NOMO-1 treated with dmso at 0.1 percent for 144 hours (cell line): ENCODE measurements around the gene DDX41.
A peak's percentile ranks its signal among the peaks of the same experiment; 100 is the strongest.

Source experiments
- DNase-seq: peaks from one replicate; lab custom pipeline; 2025; ENCODE audit not compliant: unreplicated experiment; lab: John Stamatoyannopoulos, UW

The DDX41 gene

DNA sequence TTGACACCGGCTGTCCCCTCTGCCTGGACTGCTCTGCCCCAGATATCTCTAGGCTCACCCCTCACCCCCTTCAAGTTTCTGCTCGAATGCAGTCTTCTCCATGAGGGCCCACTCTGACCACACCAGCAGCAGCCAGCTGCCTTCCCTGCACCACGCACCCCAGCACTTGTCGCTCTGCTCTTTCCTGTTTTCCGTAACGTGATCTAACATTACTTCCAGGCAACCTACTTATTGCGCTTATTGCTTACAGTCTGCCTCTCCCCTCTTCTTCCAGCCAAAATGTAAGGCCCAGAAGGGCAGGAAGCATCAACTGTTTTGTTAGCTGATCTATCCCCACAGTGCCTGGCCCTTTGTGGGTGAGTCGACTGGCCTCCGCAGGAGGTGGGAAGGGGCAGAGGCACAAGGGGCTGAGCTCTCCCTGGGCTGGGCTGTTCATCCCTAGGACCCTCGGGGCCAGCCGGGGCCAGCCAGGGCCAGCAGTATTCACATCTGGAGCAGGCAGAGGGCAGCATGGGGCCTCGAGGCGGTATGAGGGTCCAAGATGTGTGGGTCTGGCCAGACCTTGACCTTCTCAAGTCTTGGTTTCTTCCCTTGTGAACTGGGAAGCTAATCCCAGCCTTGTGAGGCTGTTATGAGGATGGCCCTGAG lies 31.7 kb downstream of the DDX41 start:
- no peak for DNase-seq

DNA sequence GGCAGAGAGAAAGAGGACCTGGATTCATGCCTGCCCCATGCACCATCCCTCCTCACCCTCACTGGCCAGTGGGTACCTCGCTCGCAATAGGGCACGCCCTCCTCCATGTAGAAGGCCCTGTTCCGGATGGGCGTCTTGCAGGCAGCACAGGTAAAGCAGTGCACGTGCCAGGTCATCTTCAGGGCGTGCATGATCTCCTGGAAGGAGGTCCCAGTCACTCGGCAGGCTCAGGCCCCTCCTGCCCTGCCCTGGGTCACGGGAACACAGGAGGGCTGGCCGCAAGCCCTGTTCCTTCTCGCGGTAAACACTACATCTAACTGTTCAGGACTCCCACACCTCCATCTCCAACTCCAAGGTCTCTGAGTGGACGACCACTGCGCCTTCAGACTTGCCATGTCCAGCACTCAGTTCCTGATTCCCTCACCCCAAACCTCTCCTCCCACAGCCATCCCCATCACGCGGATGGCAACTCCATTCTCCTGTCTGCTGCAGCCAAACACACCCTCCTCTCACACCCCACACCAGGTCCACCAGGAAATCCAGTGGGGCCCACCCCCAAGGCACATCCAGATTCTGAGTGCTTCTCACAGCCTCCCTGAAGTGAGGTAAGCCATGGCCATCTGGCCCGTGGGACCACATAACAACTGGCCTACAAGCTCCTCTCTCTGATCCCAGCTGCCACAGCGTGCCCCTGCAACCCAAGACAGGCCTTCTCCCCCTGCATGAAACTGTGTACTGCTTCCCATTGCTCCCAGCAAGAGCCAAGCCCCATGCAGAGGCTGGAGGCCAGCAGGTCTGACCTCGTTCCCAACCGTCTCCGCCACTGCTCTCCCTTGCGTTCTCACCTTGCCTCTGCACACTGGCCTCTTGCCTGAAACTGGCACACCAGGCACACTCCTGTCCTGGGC lies 32.5 kb downstream of the DDX41 start:
- no peak for DNase-seq

DNA sequence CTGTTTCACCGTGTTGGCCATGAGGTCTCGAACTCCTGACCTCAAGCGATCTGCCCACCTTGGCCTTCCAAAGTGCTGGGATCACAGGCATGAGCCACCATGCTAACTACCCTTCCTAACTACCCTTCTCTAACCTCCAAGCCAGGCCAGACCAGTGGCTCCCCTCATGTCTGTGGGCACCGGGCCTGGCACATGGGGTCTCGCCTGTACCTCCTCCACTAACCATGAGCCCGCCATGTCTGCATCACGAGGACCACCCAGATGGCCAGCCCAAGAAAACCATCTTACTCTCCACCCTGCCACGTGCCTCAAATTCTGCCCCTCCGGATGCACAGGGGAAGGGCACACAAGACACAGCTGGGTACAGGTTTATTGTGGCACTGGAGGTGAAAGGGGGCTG lies 33.7 kb downstream of the DDX41 start:
- no peak for DNase-seq

DNA sequence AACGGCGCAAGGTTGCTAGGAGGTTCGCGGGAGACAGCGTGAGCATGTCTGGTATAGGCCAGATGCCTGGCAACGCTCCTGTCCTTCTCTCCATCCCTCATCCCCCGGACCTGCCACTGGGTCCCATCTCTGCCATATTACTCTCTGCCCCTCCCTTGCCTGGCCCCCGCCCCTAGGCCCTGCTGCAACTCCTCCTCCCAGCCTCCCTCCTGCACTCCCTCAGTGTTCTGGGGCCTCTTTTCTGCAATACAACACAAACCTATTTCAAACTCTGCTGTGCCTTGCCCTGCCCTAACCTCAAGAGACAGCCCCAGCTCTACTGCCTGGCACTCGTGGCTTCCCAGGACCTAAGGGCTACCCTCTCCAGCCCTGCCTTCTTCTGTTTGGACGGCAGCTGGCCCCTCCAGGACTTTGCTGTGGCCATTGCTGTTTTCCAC lies 34.4 kb downstream of the DDX41 start:
- DNase-seq = no peak

DNA sequence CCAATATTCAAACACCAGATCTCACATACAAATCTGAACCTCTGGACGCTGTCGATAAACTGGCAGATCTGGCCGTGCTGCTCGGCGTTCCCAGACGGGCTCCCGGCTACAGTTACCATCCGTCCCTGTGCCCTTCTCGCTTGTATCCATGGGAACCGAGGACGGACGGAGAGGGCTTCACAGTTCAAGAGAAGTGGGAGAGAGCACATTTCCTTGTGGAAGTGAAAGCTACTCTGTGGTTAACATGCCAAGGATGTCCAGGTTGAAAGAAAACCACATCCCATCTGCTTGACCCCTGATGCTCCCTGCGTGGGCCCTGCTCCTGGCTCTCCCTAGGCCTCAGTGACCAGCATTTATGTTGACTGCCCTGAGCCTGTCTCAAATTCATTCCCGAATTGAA lies 37.0 kb downstream of the DDX41 start:
- no peak for DNase-seq

DNA sequence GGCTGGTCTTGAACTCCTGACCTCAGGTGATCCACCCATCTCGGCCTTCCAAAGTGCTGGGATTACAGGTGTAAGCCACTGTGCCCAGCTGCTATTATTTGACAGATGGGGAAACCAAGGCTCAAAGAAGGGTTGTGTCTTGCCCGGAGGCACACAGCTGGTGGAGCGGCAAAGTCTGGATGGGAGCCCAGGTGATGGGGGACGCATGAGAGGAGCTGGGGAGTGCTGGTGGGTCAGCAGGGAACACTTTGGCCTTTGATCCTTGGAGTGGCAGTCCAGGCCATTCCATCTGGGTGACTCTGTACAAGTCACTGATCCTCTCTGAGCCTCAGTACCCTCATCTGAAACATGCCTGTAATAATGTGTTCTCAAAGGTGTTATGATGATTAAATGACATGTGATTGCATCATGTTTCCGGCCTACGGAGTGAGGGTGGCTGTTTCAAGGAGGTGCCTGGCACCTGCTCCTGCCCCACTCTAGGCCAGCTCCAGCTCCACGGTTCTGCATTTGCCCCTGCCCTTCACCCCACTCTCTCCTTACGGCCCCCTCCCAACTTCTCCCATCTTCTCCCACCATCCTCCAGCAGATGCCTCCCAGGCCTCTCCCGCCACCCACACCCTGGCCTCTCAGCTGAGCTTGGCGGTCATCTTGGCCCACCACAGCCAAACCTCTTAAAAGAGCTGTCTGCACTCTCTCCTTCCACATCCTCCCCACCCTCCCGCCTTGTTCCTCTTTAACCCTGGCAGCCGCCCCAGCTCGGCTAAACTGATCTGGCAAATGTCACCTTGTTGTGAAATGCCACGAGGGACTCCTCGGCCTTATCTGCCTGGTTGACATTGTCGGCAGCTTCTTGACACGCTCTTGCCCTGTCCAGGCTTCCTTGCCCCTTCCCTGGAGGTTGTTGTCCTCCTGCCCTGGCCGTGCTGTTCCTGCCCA lies 37.8 kb downstream of the DDX41 start:
- peak; percentile 88 for DNase-seq

DNA sequence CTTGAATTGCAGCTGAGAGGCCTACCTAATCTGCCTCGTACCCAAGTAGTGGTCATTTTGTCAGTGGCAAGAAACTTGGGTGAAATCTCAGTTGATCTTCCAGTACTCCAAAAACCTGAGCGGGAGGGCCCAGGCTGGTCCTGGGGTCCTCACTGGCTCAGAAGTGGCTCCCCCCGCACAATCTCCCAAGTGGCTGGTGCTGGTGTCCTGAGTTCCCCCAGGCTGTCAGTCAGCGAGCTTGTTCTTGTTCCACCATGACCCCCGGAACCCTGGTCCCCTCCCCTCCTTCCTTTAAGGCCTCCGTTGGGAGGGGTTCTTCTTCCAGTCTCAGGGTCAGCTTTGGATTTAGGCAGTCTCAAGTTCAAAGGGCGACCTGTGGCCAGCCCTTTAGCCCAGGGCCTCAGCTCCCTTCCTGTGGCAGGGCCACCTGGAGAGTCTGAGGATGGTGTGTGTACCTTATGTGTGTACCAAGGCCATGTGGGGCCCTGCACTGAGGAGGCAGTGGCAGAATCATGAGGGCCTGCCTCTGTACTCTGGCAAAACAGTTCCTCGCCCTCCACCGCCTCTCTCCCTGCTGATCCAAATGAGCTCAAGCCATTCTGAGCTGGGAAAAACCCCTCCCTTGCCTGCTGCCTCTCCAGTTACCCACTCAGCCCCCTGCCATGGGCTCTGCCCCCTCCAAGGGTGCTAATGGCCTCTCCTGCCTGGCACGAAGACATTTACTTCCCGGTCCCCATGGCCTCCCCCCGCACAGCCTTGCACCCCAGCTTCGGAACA lies 38.9 kb downstream of the DDX41 start:
- no peak for DNase-seq

DNA sequence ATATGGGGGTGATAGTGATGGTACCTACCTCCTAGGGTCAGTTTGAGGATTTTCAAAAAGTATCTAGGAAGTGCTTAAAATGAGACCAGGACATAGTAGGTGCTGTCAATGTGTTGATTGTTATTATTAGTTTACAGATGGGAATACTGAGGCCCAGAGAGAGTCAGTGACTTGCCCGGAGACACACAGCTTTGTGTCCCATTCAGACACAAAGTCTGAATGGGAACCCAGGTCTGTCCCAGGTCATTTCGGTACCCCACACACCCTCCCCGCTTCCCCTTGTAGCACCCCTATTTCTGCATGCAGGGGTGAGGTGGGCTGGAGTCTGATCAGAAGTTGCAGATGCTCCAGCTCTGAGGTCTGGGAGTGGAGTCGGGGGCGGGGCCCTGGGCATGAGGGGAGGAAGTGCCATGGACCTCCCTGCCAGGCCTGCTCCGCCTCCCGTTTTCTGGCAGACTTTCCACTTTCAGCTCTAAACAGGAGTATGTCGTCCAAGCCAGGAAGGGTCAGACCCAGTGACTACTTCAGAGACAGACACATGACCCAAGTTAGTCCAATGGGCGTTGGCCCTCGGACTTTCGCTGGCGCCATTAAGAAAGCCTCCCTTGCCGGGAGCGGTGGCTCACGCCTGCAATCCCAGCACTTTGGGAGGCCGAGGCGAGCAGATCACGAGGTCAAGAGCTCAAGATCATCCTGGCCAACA lies 40.1 kb downstream of the DDX41 start:
- DNase-seq = no peak

DNA sequence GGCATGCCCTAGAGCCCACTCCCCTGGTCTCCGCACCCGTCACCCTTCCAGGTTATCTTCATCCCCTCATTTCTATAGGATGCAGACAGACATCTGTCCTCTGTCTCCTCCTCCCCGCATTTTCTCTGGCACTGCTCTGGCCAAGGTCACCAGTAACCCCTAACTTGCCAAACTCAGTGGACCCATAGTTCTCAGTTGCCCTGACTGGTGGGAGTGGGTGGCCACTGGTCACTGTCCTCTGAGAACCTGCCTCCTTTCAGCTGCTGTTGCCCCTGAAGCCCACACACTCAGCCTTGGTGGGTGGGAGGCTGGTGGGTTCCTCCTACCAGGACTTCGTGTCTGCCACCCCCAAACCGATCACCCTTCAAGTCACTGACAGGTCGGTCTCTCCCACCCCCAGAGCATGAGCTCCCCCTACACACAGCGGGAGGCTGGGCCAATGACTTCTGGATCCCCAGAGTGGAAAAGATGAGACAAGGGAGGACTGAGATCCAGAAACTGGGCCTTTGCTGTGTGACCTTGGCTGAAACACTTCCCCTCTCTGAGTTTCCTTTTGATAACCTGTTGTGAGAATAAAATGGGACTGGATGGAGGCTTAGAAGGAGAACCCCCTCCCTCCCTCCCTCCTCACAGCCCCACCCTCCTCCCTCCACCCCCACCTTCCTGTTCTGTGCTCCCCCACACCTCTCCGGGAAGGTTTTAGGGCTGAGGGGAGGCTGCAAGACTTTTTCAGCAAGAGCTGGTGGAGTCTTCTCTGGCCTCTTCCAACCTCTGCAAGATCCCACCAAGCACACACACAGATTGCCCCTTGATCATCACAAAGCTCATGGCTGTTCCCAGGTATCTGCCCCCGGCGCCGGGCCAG lies 41.0 kb downstream of the DDX41 start:
- DNase-seq = no peak

DNA sequence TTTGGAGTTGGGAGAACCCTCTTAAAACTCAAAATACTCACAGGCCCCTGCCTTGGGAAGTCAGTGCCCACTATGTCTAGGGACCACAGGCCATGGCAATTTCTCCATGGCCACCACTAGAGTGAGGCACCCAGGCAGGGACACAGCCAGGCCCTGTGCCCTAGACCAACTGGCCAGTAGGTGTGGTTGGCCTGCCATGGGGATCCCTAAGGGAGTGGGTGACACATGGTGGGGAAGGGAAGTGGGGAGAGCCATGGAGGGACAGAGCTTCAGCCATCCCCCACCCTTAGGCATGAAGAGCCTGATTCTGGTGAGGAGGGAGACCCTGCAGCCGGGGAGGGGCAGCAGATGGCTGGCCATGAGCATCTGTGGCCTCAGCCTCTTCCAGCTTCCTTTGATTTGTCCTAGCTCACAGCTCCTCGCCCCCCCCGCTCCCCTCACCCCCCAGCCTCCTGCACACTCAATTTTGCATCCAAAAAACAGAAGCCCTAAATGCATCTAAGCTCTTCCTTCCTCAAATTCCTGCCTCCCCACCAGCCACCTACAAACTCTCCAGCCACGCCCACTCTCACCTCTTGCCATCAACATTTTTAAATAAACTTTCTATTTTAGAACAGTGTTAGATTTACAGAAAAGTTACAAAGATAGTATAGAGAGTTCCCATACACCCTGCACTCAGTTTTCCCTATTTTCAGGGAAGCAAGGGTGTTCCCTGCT lies 41.8 kb downstream of the DDX41 start:
- DNase-seq = peak; percentile 42

DNA sequence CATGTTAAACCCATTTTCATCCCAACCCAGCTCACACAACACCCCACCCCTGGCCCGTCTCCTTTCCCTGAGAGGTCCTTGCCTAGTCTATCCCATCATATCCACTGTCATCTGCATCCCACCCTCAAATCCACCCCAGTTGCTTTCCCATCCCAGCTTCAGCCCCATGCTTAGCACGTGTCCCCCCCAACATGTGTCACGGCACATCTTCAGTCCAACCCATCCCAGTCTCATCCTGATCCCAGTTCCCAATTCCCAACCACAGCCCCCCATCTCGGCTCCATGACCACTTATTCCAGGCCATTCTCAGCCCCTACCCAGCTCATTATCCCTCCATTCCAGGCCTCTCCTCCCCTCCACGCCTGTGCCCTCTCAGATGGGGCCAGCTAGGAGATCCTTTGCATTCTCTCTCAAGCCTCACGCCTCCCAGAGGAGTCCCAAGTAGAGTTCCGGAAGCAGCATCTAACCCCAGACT lies 42.7 kb downstream of the DDX41 start:
- no peak for DNase-seq

DNA sequence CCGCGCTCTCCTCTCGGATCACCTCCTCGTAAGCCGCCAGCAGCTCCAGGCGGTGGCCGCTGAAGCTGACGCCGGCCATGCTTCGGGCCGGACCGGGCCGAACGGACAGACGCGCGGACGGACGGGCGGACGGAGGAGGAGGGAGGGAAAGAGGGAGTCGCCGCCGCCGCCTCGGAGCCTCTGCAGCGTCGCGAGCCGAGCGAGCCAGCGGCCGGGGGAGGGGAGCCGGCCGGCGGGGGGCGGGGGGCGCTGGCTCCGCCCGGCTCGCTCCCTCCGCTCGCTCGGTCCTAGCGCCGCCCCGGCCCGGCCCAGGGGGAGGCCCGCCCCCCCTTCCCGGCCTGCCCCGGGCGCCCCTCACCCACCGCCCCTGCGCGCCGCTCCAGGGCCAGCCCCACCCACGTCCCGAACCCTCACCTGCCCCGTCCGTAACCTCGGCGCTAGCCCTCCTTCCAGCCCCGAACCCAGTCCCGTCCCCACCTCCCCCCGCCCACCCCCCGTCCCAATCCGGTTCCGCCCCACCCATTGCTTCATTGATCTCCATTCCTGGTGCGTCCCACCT lies 43.2 kb downstream of the DDX41 start, which contains the start of gene DBN1:
Gene DBN1, minus strand, starts transcription at position 192 of the 559 bp plus-strand sequence. Its CDS starts 113 bp downstream, at position 79.
- DNase-seq = no peak

DNA sequence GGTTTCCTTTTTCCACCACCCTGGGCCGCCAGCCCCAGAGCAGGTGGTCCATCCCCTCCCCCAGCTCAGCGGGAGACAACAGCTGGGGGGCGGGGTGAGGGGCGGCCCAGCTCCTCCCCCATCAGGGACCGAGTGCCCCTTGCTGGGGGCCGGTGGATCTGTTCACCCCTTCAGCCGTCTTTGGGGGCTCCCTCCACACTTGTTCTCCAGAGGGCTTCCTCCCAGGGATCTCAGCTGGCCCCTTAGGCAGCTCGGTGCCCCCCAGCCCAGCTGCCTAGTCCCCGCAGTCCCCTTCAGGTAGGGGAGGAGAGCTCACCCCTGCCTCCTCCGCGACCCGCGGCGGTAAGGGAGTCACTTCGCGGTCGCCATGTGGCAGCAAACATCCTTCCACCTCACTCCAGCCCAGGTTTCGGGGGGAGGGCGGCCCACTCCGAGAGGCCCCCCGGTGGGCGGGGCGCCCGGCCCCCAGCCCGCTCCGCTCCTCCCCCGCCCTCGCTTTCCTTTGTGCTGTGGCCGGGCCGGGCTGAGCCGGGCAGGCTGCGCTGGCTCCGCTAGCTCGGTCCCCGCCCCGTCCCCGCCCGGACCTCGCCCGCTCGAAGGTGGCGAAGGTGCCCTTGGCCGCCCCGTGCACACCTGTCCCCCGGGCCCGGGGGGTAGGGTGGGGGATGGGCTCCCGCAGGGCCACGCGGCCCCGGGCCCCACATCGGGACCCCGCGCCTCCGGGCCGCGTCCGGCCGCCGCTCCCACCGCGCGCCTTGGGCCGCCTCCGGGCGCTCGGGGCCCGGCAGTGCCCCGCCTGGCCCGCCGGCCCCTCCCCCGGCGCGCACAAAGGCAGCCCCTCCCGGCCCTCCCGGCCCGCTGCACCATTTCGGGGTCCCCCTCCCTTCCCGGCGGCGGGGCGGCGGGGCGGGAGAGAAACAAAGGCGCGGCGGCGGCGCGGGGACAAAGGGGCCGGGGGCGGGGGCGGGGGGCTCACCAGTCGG lies 44.0 kb downstream of the DDX41 start:
- no peak for DNase-seq

DNA sequence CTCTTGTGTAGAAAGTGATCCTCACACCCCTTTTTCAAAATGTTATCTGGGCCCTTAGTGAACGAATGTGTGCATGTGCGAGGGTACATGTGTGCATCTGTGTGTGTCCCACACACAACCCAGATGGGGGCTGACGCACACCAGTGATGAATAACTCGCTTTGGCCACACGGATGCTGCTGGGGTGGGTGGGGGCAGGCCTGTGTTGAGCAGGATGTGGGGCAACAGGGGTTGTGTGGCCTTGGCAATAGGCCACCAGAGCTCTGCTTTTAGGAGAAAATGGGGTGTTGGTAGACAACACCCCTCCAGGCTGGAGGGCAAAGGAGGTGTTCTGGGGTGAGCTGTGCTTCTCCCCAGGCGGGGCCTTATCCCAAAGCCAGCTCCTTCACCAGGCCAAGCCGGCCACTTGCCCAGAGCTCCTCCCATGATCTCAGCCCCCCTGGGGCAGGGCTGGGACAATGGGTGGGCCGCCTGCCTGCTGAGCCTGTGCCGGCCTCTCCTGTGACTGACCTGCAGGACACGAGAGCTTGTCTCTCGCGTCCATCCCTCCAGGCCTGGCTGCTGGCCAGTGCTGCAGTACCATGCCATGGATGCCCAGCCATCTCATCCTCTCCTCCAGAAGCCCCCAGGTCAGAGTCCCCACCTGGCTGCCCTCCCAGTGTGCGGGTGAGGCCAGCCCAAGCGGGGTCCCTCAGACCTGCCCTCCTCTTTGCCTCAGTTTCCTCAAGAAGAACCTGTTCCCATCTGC lies 45.0 kb downstream of the DDX41 start:
- DNase-seq = no peak

DNA sequence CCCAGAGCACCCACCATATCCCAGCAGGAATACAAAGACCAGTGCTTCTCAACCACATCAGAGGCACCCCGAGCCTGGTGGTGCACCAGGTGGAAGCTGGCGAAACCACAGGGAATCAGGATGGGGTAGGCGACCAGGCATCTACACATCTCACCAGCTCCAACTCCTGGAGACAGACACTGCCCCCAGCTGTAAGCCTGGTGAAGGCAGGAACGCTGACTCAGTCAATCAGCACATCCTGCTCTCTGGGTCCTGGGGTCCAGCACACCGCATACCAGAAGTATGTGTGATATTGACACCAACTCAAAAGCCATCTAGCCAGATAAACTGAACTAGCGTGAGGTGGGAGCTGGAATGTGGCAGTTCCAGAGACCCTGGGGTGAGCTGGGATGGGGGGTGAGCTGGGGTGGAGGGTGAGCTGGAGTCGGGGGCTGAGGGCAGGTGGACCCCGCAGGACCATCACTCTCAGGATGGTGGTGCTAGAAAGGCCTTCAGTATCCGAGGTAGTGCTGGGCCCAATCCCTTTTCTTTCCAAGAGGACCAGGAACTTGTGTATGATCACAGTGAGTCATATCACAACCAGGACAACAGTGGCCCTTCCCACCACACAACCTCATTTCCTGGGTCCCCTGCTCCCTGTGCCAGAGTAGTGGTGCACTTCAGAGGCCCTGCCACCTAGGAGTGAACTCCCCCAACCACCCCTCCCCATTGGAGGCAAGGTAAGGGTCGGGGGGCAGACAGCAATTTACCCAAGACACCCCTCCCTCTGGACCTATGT lies 45.8 kb downstream of the DDX41 start:
- DNase-seq = no peak
